WERI-Rb-1 (cell line): ENCODE measurements around the gene STXBP3.
A peak's percentile ranks its signal among the peaks of the same experiment; 100 is the strongest.

Experiments used
- DNase-seq: peaks from one replicate; pipeline ENCODE4 v3.0.0-alpha.2; 2020
- H3K27ac ChIP-seq: fragments of 250-450 bp; sonication (Bioruptor Pico); 2 replicates; pipeline ENCODE4 v1.5.1; 2020; ENCODE audit warnings: mild to moderate bottlenecking, moderate library complexity
- H3K27me3 ChIP-seq: fragments of 250-450 bp; sonication (Bioruptor Pico); 2 replicates; pipeline ENCODE4 v1.5.1; 2021; ENCODE audit warnings: mild to moderate bottlenecking, low read depth, moderate library complexity; ENCODE audit not compliant: insufficient read depth, severe bottlenecking
- H3K36me3 ChIP-seq: fragments of 250-450 bp; sonication (Bioruptor Pico); 2 replicates; pipeline ENCODE4 v1.5.1; 2020; ENCODE audit warnings: mild to moderate bottlenecking, moderate library complexity
- H3K4me3 ChIP-seq: 2 replicates; pipeline ENCODE4 v1.5.1; 2011; ENCODE audit warnings: low read depth, mild to moderate bottlenecking, control low read depth, low read length
- H3K9me3 ChIP-seq: fragments of 250-450 bp; sonication (Bioruptor Pico); 2 replicates; pipeline ENCODE4 v1.5.1; 2021; ENCODE audit warnings: mild to moderate bottlenecking, moderate library complexity; ENCODE audit not compliant: severe bottlenecking
- CTCF ChIP-seq: IDR thresholded peaks from 2 replicates; pipeline ENCODE4 v1.5.1; 2011; ENCODE audit warnings: low read depth, mild to moderate bottlenecking, control low read depth, inconsistent platforms, low read length

Gene STXBP3

GRCh38 chr1:108704496-108704895 is 42.0 kb upstream of the STXBP3 start:
- Histone ChIP-seq H3K9me3 (no peaks in the 10 kb centered on the region), H3K27ac (no peak overlapping the region), H3K36me3 (peaks cover 28% of the 10 kb centered on the region), H3K27me3 (no peaks in the 10 kb centered on the region), H3K4me3 (no peak overlapping the region)
- DNase-seq, result no peak
- TF ChIP-seq CTCF, result no peak

GRCh38 chr1:108706643-108707042 is 39.8 kb upstream of the STXBP3 start:
- Histone ChIP-seq H3K36me3 (peaks cover 7% of the 10 kb centered on the region), H3K27ac (no peak overlapping the region), H3K4me3 (no peak overlapping the region), H3K27me3 (no peaks in the 10 kb centered on the region), H3K9me3 (no peaks in the 10 kb centered on the region)
- TF ChIP-seq CTCF, result no peak
- DNase-seq, result no peak

- H3K27me3 ChIP-seq, result no peaks in the 10 kb centered on the region
- H3K9me3 ChIP-seq, result no peaks in the 10 kb centered on the region
- H3K4me3 ChIP-seq, result no peak overlapping the region
- H3K36me3 ChIP-seq, result no peaks in the 10 kb centered on the region
- H3K27ac ChIP-seq, result no peak overlapping the region
- peak; percentile 52 for TF ChIP-seq CTCF
- DNase-seq, result peak; percentile 42
Measured at GRCh38 chr1:108708691-108709660, 37.5 kb upstream of the STXBP3 start.

- DNase-seq, result no peak
- Histone ChIP-seq H3K4me3 (no peak within 1 kb of the TSS), H3K36me3 (no peaks in the 10 kb centered on the region), H3K9me3 (no peaks in the 10 kb centered on the region), H3K27me3 (no peaks in the 10 kb centered on the region), H3K27ac (no peak within 1 kb of the TSS)
- no peak for TF ChIP-seq CTCF
Measured at GRCh38 chr1:108712606-108713150, 33.8 kb upstream of the STXBP3 start, which contains the start of gene FNDC7. FNDC7 (plus strand) TSS chr1:108712908; CDS start chr1:108712934, 26 bp downstream.

GRCh38 chr1:108715932-108716331 is 30.5 kb upstream of the STXBP3 start:
- no peak for TF ChIP-seq CTCF
- Histone ChIP-seq H3K36me3 (no peaks in the 10 kb centered on the region), H3K4me3 (no peak overlapping the region), H3K9me3 (no peaks in the 10 kb centered on the region), H3K27ac (no peak overlapping the region), H3K27me3 (no peaks in the 10 kb centered on the region)
- no peak for DNase-seq
